K562 (cell line): Measurements from ENCODE around the gene DHRS11. TPM values are rescaled to one million over a fixed set of nuclear protein-coding genes. Genes with fewer than 3 reads are reported as not detected.

Experiments
- C11orf30 ChIP-seq: fragments of 450-650 bp; IDR thresholded peaks from 2 replicates; pipeline ENCODE4 v1.6.1; 2016; ENCODE audit warnings: low read depth, mild to moderate bottlenecking
- CBFB ChIP-seq: sonication (generic); formaldehyde crosslinking; IDR thresholded peaks from 2 replicates; pipeline ENCODE4 v1.4.0; 2020; ENCODE audit warnings: mild to moderate bottlenecking, missing genetic modification reagents
- ETV5 ChIP-seq: sonication (generic); formaldehyde crosslinking; IDR thresholded peaks from 2 replicates; pipeline ENCODE4 v1.4.0; 2020; ENCODE audit warnings: low read depth, mild to moderate bottlenecking, missing genetic modification reagents
- JUN ChIP-seq, 2 experiments: sonication (generic) in 1 of 2; formaldehyde crosslinking in 1 of 2; IDR thresholded peaks; 2 replicates each; pipeline versions ENCODE4 v1.6.1 to v1.8.0; 2012 to 2022; ENCODE audit warnings: borderline replicate concordance in 2 of 2, mild to moderate bottlenecking in 2 of 2, improper control_type of control experiment in 1 of 2, low read depth in 1 of 2, low read length in 1 of 2, missing genetic modification reagents in 1 of 2
- KAT7 ChIP-seq: sonication (generic); formaldehyde crosslinking; IDR thresholded peaks from 2 replicates; pipeline ENCODE4 v1.8.0; 2022; ENCODE audit warnings: missing genetic modification reagents, mild to moderate bottlenecking, borderline replicate concordance
- KLF13 ChIP-seq: fragments of 450-650 bp; IDR thresholded peaks from 2 replicates; pipeline ENCODE4 v1.6.1; 2016; ENCODE audit warnings: missing genetic modification characterization, low read depth, mild to moderate bottlenecking, missing compliant biosample characterization, moderate library complexity, borderline replicate concordance
- MAZ ChIP-seq, 2 experiments: fragments of 450-650 bp in 1 of 2; sonication (generic) in 1 of 2; formaldehyde crosslinking; IDR thresholded peaks in 1 of 2; conservative IDR thresholded peaks in 1 of 2; 2 replicates each; pipeline versions ENCODE4 v1.4.0 to v1.5.0; 2020; ENCODE audit warnings: mild to moderate bottlenecking in 1 of 2, missing genetic modification reagents in 1 of 2
- NEUROD1 ChIP-seq: fragments of 150-350 bp; IDR thresholded peaks from 2 replicates; pipeline ENCODE4 v1.6.1; 2014; ENCODE audit warnings: borderline replicate concordance, low read length, low read depth; ENCODE audit not compliant: partially characterized antibody
- POLR2A ChIP-seq: fragments of 450-650 bp; conservative IDR thresholded peaks from 2 replicates; pipeline ENCODE4 v1.6.1; 2016
- POLR2AphosphoS2 ChIP-seq: IDR thresholded peaks from 2 replicates; pipeline ENCODE4 v1.6.1; 2012; ENCODE audit warnings: low read length, improper control_type of control experiment
- SAFB2 ChIP-seq: fragments of 200-400 bp; formaldehyde crosslinking; IDR thresholded peaks from 2 replicates; pipeline ENCODE4 v1.6.1; 2018; ENCODE audit warnings: borderline replicate concordance, low read length, low read depth, moderate library complexity; ENCODE audit not compliant: severe bottlenecking
- SMAD3 ChIP-seq: fragments of 450-650 bp; formaldehyde crosslinking; conservative IDR thresholded peaks from 2 replicates; pipeline ENCODE4 v1.4.0; 2020; ENCODE audit warnings: mild to moderate bottlenecking
- TAF7 ChIP-seq: fragments of 450-650 bp; IDR thresholded peaks from 2 replicates; pipeline ENCODE4 v1.6.1; 2016; ENCODE audit warnings: missing genetic modification characterization, missing compliant biosample characterization
- TRIM24 ChIP-seq, 2 experiments: fragments of 450-650 bp; IDR thresholded peaks; 2 replicates each; pipeline ENCODE4 v1.6.1; 2016
- ZNF384 ChIP-seq: IDR thresholded peaks from 2 replicates; pipeline ENCODE4 v1.6.1; 2012; ENCODE audit warnings: low read depth, low read length, improper control_type of control experiment
- ZNF764 ChIP-seq: fragments of 250-450 bp; sonication (Bioruptor Pico); IDR thresholded peaks from 2 replicates; pipeline ENCODE4 v1.4.0; 2020; ENCODE audit warnings: low read depth, mild to moderate bottlenecking, moderate library complexity
- ZSCAN32 ChIP-seq: fragments of 450-650 bp; formaldehyde crosslinking; IDR thresholded peaks from 2 replicates; pipeline ENCODE4 v1.4.0; 2020; ENCODE audit warnings: mild to moderate bottlenecking, moderate library complexity
- polyA plus RNA-seq, 8 experiments: library from polyadenylated mRNA; depleted of rRNA in 4 of 8; stranded (reverse) in 5 of 8; unstranded in 3 of 8; fragments of >200 nt; fragmentation: Nextera tagmentation in 2 of 8; fragmentation: Illumina TruSeq in 1 of 8; extraction: Ambion mirVana in 2 of 8; extraction: Trizol in 1 of 8; gene quantifications; 2 replicates each; pipeline versions ENCODE4 v1.2.1 to v1.2.3, GENCODE V29; 2011 to 2014; ENCODE audit warnings: inconsistent platforms in 1 of 8, missing spikeins in 1 of 8
- total RNA-seq, 7 experiments: library from RNA; depleted of rRNA in 6 of 7; stranded (reverse); fragments of >200 nt in 6 of 7; fragmentation: Illumina TruSeq in 2 of 7; extraction: Trizol in 2 of 7; gene quantifications; 2 replicates each; pipeline versions ENCODE4 v1.2.1 to v1.2.3, GENCODE V29; 2011 to 2021; ENCODE audit warnings: low replicate concordance in 1 of 7
- TF ChIP-seq, protein P1 (sequence below), 2 experiments: IDR thresholded peaks; 2 replicates each; pipeline ENCODE4 v1.6.1; 2011; ENCODE audit warnings: borderline replicate concordance in 1 of 2, control low read depth in 1 of 2, low read depth in 1 of 2, low read length in 1 of 2, mild to moderate bottlenecking in 1 of 2, mixed read lengths in 1 of 2, moderate library complexity in 1 of 2; ENCODE audit not compliant: insufficient read depth in 1 of 2, insufficient read length in 1 of 2, poor library complexity in 1 of 2, severe bottlenecking in 1 of 2; ENCODE audit errors: extremely low read depth in 1 of 2
- TF ChIP-seq, protein P2 (sequence below): fragments of 450-650 bp; IDR thresholded peaks from 2 replicates; pipeline ENCODE4 v1.6.1; 2018; ENCODE audit warnings: mild to moderate bottlenecking, low read depth; ENCODE audit not compliant: partially characterized antibody

Gene DHRS11
- total and polyA plus RNA-seq, 9 of the 15 experiments (the other 6 are each of a cell fraction or from before 2014, with no cell fraction given) = 15.2 to 123 (median 59.8) TPM

DNA sequence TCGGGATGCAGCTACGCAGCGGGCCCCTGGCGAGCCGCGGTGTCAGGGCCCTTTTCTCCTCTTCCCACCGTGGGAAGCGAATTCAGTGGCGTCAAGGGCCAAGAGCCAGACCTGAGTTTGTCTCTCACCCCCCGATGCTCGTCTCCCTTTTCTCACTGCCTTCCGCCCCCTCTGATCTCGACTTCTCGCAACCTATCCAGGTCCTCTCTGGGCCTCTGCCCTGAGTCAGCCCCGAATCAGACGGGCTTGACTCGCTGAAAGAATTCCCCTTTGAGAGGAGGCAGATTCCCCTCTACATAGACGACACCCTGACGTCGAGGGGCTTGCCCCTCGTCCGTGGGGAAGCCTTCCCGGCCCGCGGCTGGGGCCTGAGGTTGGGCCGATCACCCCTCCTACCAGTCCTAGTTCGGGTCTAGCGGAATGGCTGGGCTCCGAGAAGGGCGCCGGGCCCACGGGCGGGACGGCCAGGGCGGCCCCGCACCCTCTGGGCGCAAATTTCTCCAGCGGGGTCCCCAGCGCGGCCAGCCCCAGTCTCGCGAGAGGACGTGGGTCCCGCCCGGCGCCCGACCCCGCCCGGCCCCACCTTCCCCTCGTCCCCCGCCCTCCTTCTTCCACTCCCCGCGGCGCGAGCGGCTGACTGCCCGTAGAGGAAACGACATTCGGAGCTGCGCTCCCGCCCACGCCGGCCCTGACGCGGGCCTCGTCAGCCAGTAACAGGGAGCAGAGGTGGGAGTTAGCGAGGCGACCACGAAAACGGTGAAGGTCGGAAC is 47.2 kb upstream of the DHRS11 start, which contains the start of gene GGNBP2 (continued):
- TF ChIP-seq, protein P1, sequence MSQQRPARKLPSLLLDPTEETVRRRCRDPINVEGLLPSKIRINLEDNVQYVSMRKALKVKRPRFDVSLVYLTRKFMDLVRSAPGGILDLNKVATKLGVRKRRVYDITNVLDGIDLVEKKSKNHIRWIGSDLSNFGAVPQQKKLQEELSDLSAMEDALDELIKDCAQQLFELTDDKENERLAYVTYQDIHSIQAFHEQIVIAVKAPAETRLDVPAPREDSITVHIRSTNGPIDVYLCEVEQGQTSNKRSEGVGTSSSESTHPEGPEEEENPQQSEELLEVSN (IDR thresholded peaks at IDR 0.05; ENCODE audit: borderline replicate concordance in 1 of 2, extremely low read depth in 1 of 2, insufficient read depth in 1 of 2, insufficient read length in 1 of 2, low read depth in 1 of 2, low read length in 1 of 2, poor library complexity in 1 of 2, severe bottlenecking in 1 of 2) = peak in 1 of 2 experiments; percentile 45
- TF ChIP-seq ZNF384 (no peak), POLR2A (peak; percentile 89), POLR2AphosphoS2 (peak; percentile 51), SAFB2 (no peak), KAT7 (CRISPR knock-in tag) (no peak), KLF13 (tag) (no peak), TAF7 (peak; percentile 39; the same call in 1 of the 2 replicates), CBFB (CRISPR knock-in tag) (0 out of 2 replicates have a peak, but pooled peaks have one; percentile 31), JUN (IDR thresholded peaks at IDR 0.05; ENCODE audit: borderline replicate concordance, low read depth, low read length) (0 out of 2 replicates have a peak, but pooled peaks have one; percentile 12), JUN (CRISPR knock-in tag; IDR thresholded peaks at IDR 0.05; ENCODE audit: borderline replicate concordance) (no peak), MAZ (CRISPR knock-in tag; conservative IDR thresholded peaks at IDR 0.05 in 1 of 2, IDR thresholded peaks at IDR 0.05 in 1 of 2) (peak; percentile 14 to 59; a peak in 3 of 4 replicates), TRIM24 (IDR thresholded peaks at IDR 0.05) (peak in 1 of 2 experiments; percentile 54; a peak in 1 of 4 replicates), NEUROD1 (peak; percentile 9), SMAD3 (no peak), ZNF764 (no peak), ETV5 (CRISPR knock-in tag) (0 out of 2 replicates have a peak, but pooled peaks have one; percentile 49), ZSCAN32 (CRISPR knock-in tag) (no peak), C11orf30 (no peak)
- TF ChIP-seq, protein P2, sequence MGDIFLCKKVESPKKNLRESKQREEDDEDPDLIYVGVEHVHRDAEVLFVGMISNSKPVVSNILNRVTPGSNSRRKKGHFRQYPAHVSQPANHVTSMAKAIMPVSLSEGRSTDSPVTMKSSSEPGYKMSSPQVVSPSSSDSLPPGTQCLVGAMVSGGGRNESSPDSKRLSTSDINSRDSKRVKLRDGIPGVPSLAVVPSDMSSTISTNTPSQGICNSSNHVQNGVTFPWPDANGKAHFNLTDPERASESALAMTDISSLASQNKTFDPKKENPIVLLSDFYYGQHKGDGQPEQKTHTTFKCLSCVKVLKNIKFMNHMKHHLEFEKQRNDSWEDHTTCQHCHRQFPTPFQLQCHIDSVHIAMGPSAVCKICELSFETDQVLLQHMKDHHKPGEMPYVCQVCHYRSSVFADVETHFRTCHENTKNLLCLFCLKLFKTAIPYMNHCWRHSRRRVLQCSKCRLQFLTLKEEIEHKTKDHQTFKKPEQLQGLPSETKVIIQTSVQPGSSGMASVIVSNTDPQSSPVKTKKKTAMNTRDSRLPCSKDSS = no peak
